Measurements from ENCODE around the gene ANKS1A.
A peak's percentile ranks its signal among the peaks of the same experiment; 100 is the strongest.

ANKS1A gene

GRCh38 chr6:35049156-35049735 is 160.2 kb downstream of the ANKS1A start:
- in situ Hi-C loops (cut with HindIII; ENCODE audit: low sequenced_read_pairs) = no loop called here
- H3K4me3 ChIP-seq (ENCODE audit: low read depth, low read length) = no peak overlapping the region
- DNase-seq (ENCODE audit: low read depth, low spot score) = no peak
- TF ChIP-seq, protein P1, sequence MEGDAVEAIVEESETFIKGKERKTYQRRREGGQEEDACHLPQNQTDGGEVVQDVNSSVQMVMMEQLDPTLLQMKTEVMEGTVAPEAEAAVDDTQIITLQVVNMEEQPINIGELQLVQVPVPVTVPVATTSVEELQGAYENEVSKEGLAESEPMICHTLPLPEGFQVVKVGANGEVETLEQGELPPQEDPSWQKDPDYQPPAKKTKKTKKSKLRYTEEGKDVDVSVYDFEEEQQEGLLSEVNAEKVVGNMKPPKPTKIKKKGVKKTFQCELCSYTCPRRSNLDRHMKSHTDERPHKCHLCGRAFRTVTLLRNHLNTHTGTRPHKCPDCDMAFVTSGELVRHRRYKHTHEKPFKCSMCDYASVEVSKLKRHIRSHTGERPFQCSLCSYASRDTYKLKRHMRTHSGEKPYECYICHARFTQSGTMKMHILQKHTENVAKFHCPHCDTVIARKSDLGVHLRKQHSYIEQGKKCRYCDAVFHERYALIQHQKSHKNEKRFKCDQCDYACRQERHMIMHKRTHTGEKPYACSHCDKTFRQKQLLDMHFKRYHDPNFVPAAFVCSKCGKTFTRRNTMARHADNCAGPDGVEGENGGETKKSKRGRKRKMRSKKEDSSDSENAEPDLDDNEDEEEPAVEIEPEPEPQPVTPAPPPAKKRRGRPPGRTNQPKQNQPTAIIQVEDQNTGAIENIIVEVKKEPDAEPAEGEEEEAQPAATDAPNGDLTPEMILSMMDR (IDR thresholded peaks at IDR 0.05; ENCODE audit: low read depth, low read length) = no peak

GRCh38 chr6:35049900-35050756 is 161.1 kb downstream of the ANKS1A start:
- in situ Hi-C loops (cut with HindIII; ENCODE audit: low sequenced_read_pairs) = no loop called here
- TF ChIP-seq, protein P1 (IDR thresholded peaks at IDR 0.05; ENCODE audit: low read depth, low read length) = no peak
- no peak overlapping the region for H3K4me3 ChIP-seq (ENCODE audit: low read depth, low read length)
- peak; percentile 82 for DNase-seq (ENCODE audit: low read depth, low spot score)

- no peak for DNase-seq (ENCODE audit: low read depth, low spot score)
- in situ Hi-C loops (cut with HindIII; ENCODE audit: low sequenced_read_pairs) = no loop called here
- no peak overlapping the region for H3K4me3 ChIP-seq (ENCODE audit: low read depth, low read length)
- TF ChIP-seq, protein P1 (IDR thresholded peaks at IDR 0.05; ENCODE audit: low read depth, low read length) = no peak
These were observed 161.8 kb downstream of the ANKS1A start for GRCh38 chr6:35050757-35051330.

- DNase-seq (ENCODE audit: low read depth, low spot score) = no peak
- H3K4me3 ChIP-seq (ENCODE audit: low read depth, low read length) = no peak overlapping the region
- in situ Hi-C loops (cut with HindIII; ENCODE audit: low sequenced_read_pairs) = no loop called here
- TF ChIP-seq, protein P1 (IDR thresholded peaks at IDR 0.05; ENCODE audit: low read depth, low read length) = no peak
These were observed 162.3 kb downstream of the ANKS1A start for GRCh38 chr6:35051396-35051795.

GRCh38 chr6:35051997-35052583 is 163.0 kb downstream of the ANKS1A start:
- DNase-seq (ENCODE audit: low read depth, low spot score) = no peak
- in situ Hi-C loops (cut with HindIII; ENCODE audit: low sequenced_read_pairs) = no loop called here
- TF ChIP-seq, protein P1 (IDR thresholded peaks at IDR 0.05; ENCODE audit: low read depth, low read length) = no peak
- no peak overlapping the region for H3K4me3 ChIP-seq (ENCODE audit: low read depth, low read length)

GRCh38 chr6:35052694-35053565 is 163.9 kb downstream of the ANKS1A start:
- DNase-seq (ENCODE audit: low read depth, low spot score) = peak; percentile 35
- in situ Hi-C loops (cut with HindIII; ENCODE audit: low sequenced_read_pairs) = no loop called here
- TF ChIP-seq, protein P1 (IDR thresholded peaks at IDR 0.05; ENCODE audit: low read depth, low read length) = no peak
- H3K4me3 ChIP-seq (ENCODE audit: low read depth, low read length) = no peak overlapping the region

Data from astrocyte of the spinal cord (primary cell).